Measurements from ENCODE around the gene GNAI1.

GNAI1 gene

GRCh38 chr7:80253237-80253636, 118.6 kb downstream of the GNAI1 start:
- Histone ChIP-seq H3K4me3 (ENCODE audit: low read length) (no peak overlapping the region), H3K27ac (ENCODE audit: low read depth, low read length) (no peak overlapping the region), H3K79me2 (ENCODE audit: control insufficient read depth, low read length) (no peaks in the 10 kb centered on the region), H3K9me3 (ENCODE audit: control insufficient read depth, insufficient read depth, low read length) (0 out of 2 replicates have a peak, but pooled peaks cover 4% of the 10 kb centered on the region), H4K20me1 (ENCODE audit: control insufficient read depth, insufficient read depth, low read depth, low read length) (no peaks in the 10 kb centered on the region), H3K4me1 (ENCODE audit: control insufficient read depth, low read length) (no peaks in the 10 kb centered on the region), H3K4me2 (ENCODE audit: low read length) (no peak overlapping the region), H3K36me3 (ENCODE audit: control insufficient read depth, low read length) (no peaks in the 10 kb centered on the region), H3K9me2 (replicated peaks; ENCODE audit: control insufficient read depth, low read length) (no peaks in the 10 kb centered on the region), H3F3A (ENCODE audit: control insufficient read depth, insufficient read depth) (no peaks in the 10 kb centered on the region), H3K27me3 (ENCODE audit: control insufficient read depth, low read length) (no peaks in the 10 kb centered on the region)
- TF ChIP-seq EZH2phosphoT487 (IDR thresholded peaks at IDR 0.05; ENCODE audit: borderline replicate concordance, low read length) (no peak), CTCF (IDR thresholded peaks at IDR 0.05; ENCODE audit: low read depth, low read length, poor library complexity, severe bottlenecking) (no peak)

GRCh38 chr7:80253653-80254052, 119.0 kb downstream of the GNAI1 start:
- Histone ChIP-seq H3K79me2 (ENCODE audit: control insufficient read depth, low read length) (no peaks in the 10 kb centered on the region), H3K9me2 (replicated peaks; ENCODE audit: control insufficient read depth, low read length) (no peaks in the 10 kb centered on the region), H3K27ac (ENCODE audit: low read depth, low read length) (no peak overlapping the region), H3K27me3 (ENCODE audit: control insufficient read depth, low read length) (no peaks in the 10 kb centered on the region), H4K20me1 (ENCODE audit: control insufficient read depth, insufficient read depth, low read depth, low read length) (no peaks in the 10 kb centered on the region), H3K4me2 (ENCODE audit: low read length) (no peak overlapping the region), H3F3A (ENCODE audit: control insufficient read depth, insufficient read depth) (no peaks in the 10 kb centered on the region), H3K36me3 (ENCODE audit: control insufficient read depth, low read length) (no peaks in the 10 kb centered on the region), H3K4me3 (ENCODE audit: low read length) (no peak overlapping the region), H3K9me3 (ENCODE audit: control insufficient read depth, insufficient read depth, low read length) (0 out of 2 replicates have a peak, but pooled peaks cover 4% of the 10 kb centered on the region), H3K4me1 (ENCODE audit: control insufficient read depth, low read length) (no peaks in the 10 kb centered on the region)
- TF ChIP-seq EZH2phosphoT487 (IDR thresholded peaks at IDR 0.05; ENCODE audit: borderline replicate concordance, low read length) (no peak), CTCF (IDR thresholded peaks at IDR 0.05; ENCODE audit: low read depth, low read length, poor library complexity, severe bottlenecking) (no peak)

- H3K27ac ChIP-seq (ENCODE audit: low read depth, low read length) = no peak overlapping the region
- H3K4me2 ChIP-seq (ENCODE audit: low read length) = no peak overlapping the region
- no peaks in the 10 kb centered on the region for H3K36me3 ChIP-seq (ENCODE audit: control insufficient read depth, low read length)
- no peaks in the 10 kb centered on the region for H3K4me1 ChIP-seq (ENCODE audit: control insufficient read depth, low read length)
- no peak overlapping the region for H3K4me3 ChIP-seq (ENCODE audit: low read length)
- TF ChIP-seq EZH2phosphoT487 (IDR thresholded peaks at IDR 0.05; ENCODE audit: borderline replicate concordance, low read length) (no peak), CTCF (IDR thresholded peaks at IDR 0.05; ENCODE audit: low read depth, low read length, poor library complexity, severe bottlenecking) (no peak)
- 0 out of 2 replicates have a peak, but pooled peaks cover 3% of the 10 kb centered on the region for H3K9me3 ChIP-seq (ENCODE audit: control insufficient read depth, insufficient read depth, low read length)
- H3K27me3 ChIP-seq (ENCODE audit: control insufficient read depth, low read length) = no peaks in the 10 kb centered on the region
- no peaks in the 10 kb centered on the region for H4K20me1 ChIP-seq (ENCODE audit: control insufficient read depth, insufficient read depth, low read depth, low read length)
- H3K9me2 ChIP-seq (replicated peaks; ENCODE audit: control insufficient read depth, low read length) = no peaks in the 10 kb centered on the region
- no peaks in the 10 kb centered on the region for H3F3A ChIP-seq (ENCODE audit: control insufficient read depth, insufficient read depth)
- no peaks in the 10 kb centered on the region for H3K79me2 ChIP-seq (ENCODE audit: control insufficient read depth, low read length)
Measured at GRCh38 chr7:80255656-80256055, 121.0 kb downstream of the GNAI1 start.
